H9 (cell line): ENCODE measurements around the gene MAD1L1. TPM values are rescaled to one million over a fixed set of nuclear protein-coding genes. Genes with fewer than 3 reads are reported as not detected.

ENCODE experiments used
- DNase-seq: peaks from one replicate; pipeline ENCODE4 v3.0.0-alpha.2; 2017
- H2AFZ ChIP-seq: one replicate; pipeline ENCODE4 v1.6.1; 2013; ENCODE audit warnings: mild to moderate bottlenecking, low read length, control low read depth, moderate library complexity
- H2AK5ac ChIP-seq: 2 replicates; pipeline ENCODE4 v1.6.1; 2013; ENCODE audit warnings: low read length, control low read depth, mixed read lengths; ENCODE audit not compliant: insufficient read length
- H2BK120ac ChIP-seq: one replicate; pipeline ENCODE4 v1.6.1; 2013; ENCODE audit warnings: low read depth, mild to moderate bottlenecking, low read length, control low read depth, inconsistent platforms; ENCODE audit not compliant: poor library complexity, severe bottlenecking
- H2BK12ac ChIP-seq: 2 replicates; pipeline ENCODE4 v1.6.1; 2013; ENCODE audit warnings: low read length, control low read depth, mixed read lengths, low read depth; ENCODE audit not compliant: insufficient read length
- H2BK15ac ChIP-seq: 2 replicates; pipeline ENCODE4 v1.6.1; 2013; ENCODE audit warnings: low read depth, low read length, control low read depth
- H2BK20ac ChIP-seq: one replicate; pipeline ENCODE4 v1.6.1; 2013; ENCODE audit warnings: low read depth, mild to moderate bottlenecking, low read length, control low read depth, inconsistent platforms; ENCODE audit not compliant: poor library complexity, severe bottlenecking
- H2BK5ac ChIP-seq: 2 replicates; pipeline ENCODE4 v1.6.1; 2013; ENCODE audit warnings: low read length, control low read depth, mixed read lengths; ENCODE audit not compliant: insufficient read length
- H3K14ac ChIP-seq: 2 replicates; pipeline ENCODE4 v1.6.1; 2013; ENCODE audit warnings: low read length, control low read depth; ENCODE audit not compliant: insufficient read depth
- H3K18ac ChIP-seq: 2 replicates; pipeline ENCODE4 v1.6.1; 2013; ENCODE audit warnings: low read depth, mild to moderate bottlenecking, mixed read lengths, low read length, control low read depth; ENCODE audit not compliant: insufficient read length
- H3K23ac ChIP-seq: 2 replicates; pipeline ENCODE4 v1.6.1; 2013; ENCODE audit warnings: low read length, control low read depth, mixed read lengths, low read depth; ENCODE audit not compliant: insufficient read length
- H3K23me2 ChIP-seq: 2 replicates; pipeline ENCODE4 v1.6.1; 2013; ENCODE audit warnings: low read depth, mild to moderate bottlenecking, mixed read lengths, low read length, control low read depth; ENCODE audit not compliant: insufficient read length, poor library complexity, severe bottlenecking
- H3K27ac ChIP-seq: 2 replicates; pipeline ENCODE4 v1.5.1; 2013; ENCODE audit warnings: low read length, control low read depth, mixed read lengths, low read depth; ENCODE audit not compliant: insufficient read length
- H3K27me3 ChIP-seq: 2 replicates; pipeline ENCODE4 v1.6.1; 2013; ENCODE audit warnings: low read length, control low read depth, inconsistent platforms; ENCODE audit not compliant: insufficient read depth
- H3K4ac ChIP-seq: 2 replicates; pipeline ENCODE4 v1.6.1; 2013; ENCODE audit warnings: low read depth, mild to moderate bottlenecking, control low read depth, inconsistent platforms, low read length, moderate library complexity
- H3K4me1 ChIP-seq: 2 replicates; pipeline ENCODE4 v1.6.1; 2013; ENCODE audit warnings: low read length, control low read depth, inconsistent platforms; ENCODE audit not compliant: insufficient read depth
- H3K4me2 ChIP-seq: 2 replicates; pipeline ENCODE4 v1.6.1; 2013; ENCODE audit warnings: low read length, control low read depth, mixed read lengths; ENCODE audit not compliant: insufficient read length, insufficient read depth
- H3K56ac ChIP-seq: 2 replicates; pipeline ENCODE4 v1.6.1; 2013; ENCODE audit warnings: low read depth, mild to moderate bottlenecking, mixed read lengths, low read length, control low read depth; ENCODE audit not compliant: insufficient read length
- H3K79me1 ChIP-seq: 2 replicates; pipeline ENCODE4 v1.6.1; 2013; ENCODE audit warnings: low read depth, mild to moderate bottlenecking, moderate library complexity, low read length, control low read depth, inconsistent platforms; ENCODE audit not compliant: insufficient read depth, poor library complexity, severe bottlenecking
- H3K79me2 ChIP-seq: 2 replicates; pipeline ENCODE4 v1.6.1; 2013; ENCODE audit warnings: low read length, control low read depth, inconsistent platforms; ENCODE audit not compliant: insufficient read depth
- H3K9ac ChIP-seq: 2 replicates; pipeline ENCODE4 v1.6.1; 2013; ENCODE audit warnings: low read length, control low read depth, mixed read lengths; ENCODE audit not compliant: insufficient read length; ENCODE audit errors: extremely low read depth
- H3K9me3 ChIP-seq: one replicate; pipeline ENCODE4 v1.6.1; 2013; ENCODE audit warnings: low read depth, low read length, inconsistent platforms; ENCODE audit not compliant: control insufficient read depth
- H3T11ph ChIP-seq: one replicate; pipeline ENCODE4 v1.6.1; 2013; ENCODE audit warnings: mild to moderate bottlenecking, low read length, control low read depth, inconsistent platforms
- H4K20me1 ChIP-seq: one replicate; pipeline ENCODE4 v1.6.1; 2013; ENCODE audit not compliant: control insufficient read depth, insufficient read length, insufficient read depth
- H4K5ac ChIP-seq: 2 replicates; pipeline ENCODE4 v1.6.1; 2013; ENCODE audit warnings: low read depth, mild to moderate bottlenecking, mixed read lengths, low read length, control low read depth; ENCODE audit not compliant: insufficient read length
- H4K8ac ChIP-seq: replicated peaks from 2 replicates; pipeline ENCODE4 v1.6.1; 2013; ENCODE audit warnings: low read length, control low read depth, mixed read lengths, low read depth; ENCODE audit not compliant: insufficient read length
- H4K91ac ChIP-seq: 2 replicates; pipeline ENCODE4 v1.6.1; 2013; ENCODE audit warnings: low read depth, mild to moderate bottlenecking, moderate library complexity, mixed read lengths, low read length, control low read depth; ENCODE audit not compliant: insufficient read length
- H3K27ac Mint-ChIP-seq, 3 experiments: 2 replicates in 2 of 3; 3 replicates in 1 of 3; pipeline ENCODE4 v1.8.0; 2020 to 2021; ENCODE audit warnings: mixed read lengths in 3 of 3, mild to moderate bottlenecking in 1 of 3, moderate library complexity in 1 of 3
- H3K27me3 Mint-ChIP-seq: 2 replicates; pipeline ENCODE4 v1.8.0; 2021; ENCODE audit warnings: low read depth, mild to moderate bottlenecking, moderate library complexity, mixed read lengths
- H3K36me3 Mint-ChIP-seq, 3 experiments: 2 replicates in 2 of 3; 3 replicates in 1 of 3; pipeline ENCODE4 v1.8.0; 2020 to 2021; ENCODE audit warnings: low read depth in 3 of 3, mixed read lengths in 3 of 3; ENCODE audit not compliant: insufficient read depth in 1 of 3
- H3K4me1 Mint-ChIP-seq, 2 experiments: 2 replicates each; pipeline ENCODE4 v1.8.0; 2020; ENCODE audit warnings: mixed read lengths in 2 of 2
- H3K4me3 Mint-ChIP-seq, 2 experiments: 2 replicates in 1 of 2; 3 replicates in 1 of 2; pipeline ENCODE4 v1.8.0; 2020 to 2021; ENCODE audit warnings: mild to moderate bottlenecking in 2 of 2, mixed read lengths in 2 of 2, moderate library complexity in 1 of 2
- H3K9me3 Mint-ChIP-seq, 2 experiments: 2 replicates in 1 of 2; 3 replicates in 1 of 2; pipeline ENCODE4 v1.8.0; 2020; ENCODE audit warnings: mild to moderate bottlenecking in 2 of 2, mixed read lengths in 2 of 2, moderate library complexity in 1 of 2
- CTCF ChIP-seq: fragments of 200-600 bp; sonication (generic); conservative IDR thresholded peaks from 3 replicates; pipeline ENCODE4 v1.8.0; 2021; ENCODE audit warnings: antibody characterized with exemption, mild to moderate bottlenecking
- WGBS: extraction: QIAGEN DNeasy Blood & Tissue Kit; methylation state at CpG from one replicate; pipeline ENCODE4 v1.1.7; 2013; ENCODE audit warnings: missing lambda C conversion rate, low lambda C conversion rate, mixed read lengths; ENCODE audit not compliant: insufficient read length; ENCODE audit errors: extremely low coverage; 5-methylcytosine and 5-hydroxymethylcytosine counted together
- total RNA-seq: library from RNA; stranded (reverse); gene quantifications from 2 replicates; pipeline ENCODE4 v1.2.1, GENCODE V29; 2021

The MAD1L1 gene
- total RNA-seq, 1 experiment from 2014 or later: 39.0 TPM

DNA sequence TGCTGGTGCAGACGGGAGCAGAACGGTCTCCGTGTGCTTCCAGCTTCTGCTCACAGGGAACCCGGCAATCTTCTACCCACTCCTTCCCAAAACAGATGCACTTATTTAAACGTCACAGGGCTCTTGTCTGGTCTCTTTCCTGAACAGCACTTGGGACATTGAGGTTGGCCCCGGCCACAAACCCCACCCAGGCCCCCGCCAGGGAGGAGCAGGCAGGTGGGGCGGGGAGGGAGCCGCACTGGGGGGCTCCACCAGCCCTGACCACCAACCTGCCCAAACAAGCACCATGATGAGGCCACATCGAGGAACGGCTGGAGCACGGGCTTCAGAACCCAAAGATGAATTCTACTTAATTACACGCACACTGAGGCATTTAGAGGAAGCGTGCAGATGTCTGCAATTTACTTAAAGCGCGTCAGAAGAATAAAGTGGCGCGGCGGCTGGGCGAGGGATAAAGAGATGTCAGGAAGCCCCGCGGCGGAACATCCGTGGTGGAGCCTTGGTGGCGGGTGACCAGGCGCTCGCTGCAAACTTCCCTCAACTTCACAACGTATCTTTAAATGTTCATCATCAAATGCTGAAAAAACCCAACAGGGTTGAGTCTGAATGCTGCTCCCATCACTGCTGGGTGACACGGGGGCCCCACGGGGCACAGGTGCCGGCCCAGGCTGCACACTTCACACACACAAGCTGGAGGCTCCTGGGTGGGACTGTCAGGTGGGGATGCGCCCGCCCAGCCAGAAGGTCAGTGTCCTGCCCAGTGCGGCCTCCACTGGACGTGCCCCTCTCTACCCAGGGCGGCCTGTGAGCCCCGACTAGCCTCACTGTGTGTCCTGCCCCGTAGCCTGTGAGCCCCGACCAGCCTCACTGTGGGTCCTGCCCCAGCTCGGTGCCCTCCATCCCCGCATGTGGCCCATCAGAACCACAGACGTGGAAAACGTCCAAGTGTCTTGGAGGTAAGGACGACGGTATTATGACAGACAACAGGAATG lies 279.2 kb downstream of the MAD1L1 start:
- H3K9ac ChIP-seq: no peak overlapping the region
- no peaks in the 10 kb centered on the region for H3K23me2 ChIP-seq
- H3K27ac ChIP-seq: no peak overlapping the region
- H3K56ac ChIP-seq: no peak overlapping the region
- Mint-ChIP-seq H3K4me1 (peaks cover 0 to 2% of the 10 kb centered on the region in 2 experiments; a peak in 1 of 4 replicates), H3K4me3 (no peak overlapping the region), H3K9me3 (no peaks in the 10 kb centered on the region), H3K36me3 (peaks cover 0 to 4% (median 2%) of the 10 kb centered on the region in 3 experiments; a peak in 4 of 7 replicates), H3K27ac (peak overlapping the region in 1 of 3 experiments; percentile 28; a peak in 1 of 7 replicates), H3K27me3 (no peaks in the 10 kb centered on the region)
- no peak overlapping the region for H4K8ac ChIP-seq
- no peak overlapping the region for H4K5ac ChIP-seq
- no peak overlapping the region for H2BK20ac ChIP-seq
- no peak overlapping the region for H2AFZ ChIP-seq
- no peak overlapping the region for H3K4ac ChIP-seq
- no peaks in the 10 kb centered on the region for H3K79me1 ChIP-seq
- H3K14ac ChIP-seq: no peak overlapping the region
- H2BK5ac ChIP-seq: no peak overlapping the region
- no peak overlapping the region for H3T11ph ChIP-seq
- no peak overlapping the region for H3K23ac ChIP-seq
- H3K9me3 ChIP-seq: no peaks in the 10 kb centered on the region
- WGBS: no CpG with 5 or more reads among the region's 45 CpGs
- no peaks in the 10 kb centered on the region for H3K4me1 ChIP-seq
- no peaks in the 10 kb centered on the region for H3K27me3 ChIP-seq
- H3K18ac ChIP-seq: no peak overlapping the region
- DNase-seq: no peak
- H3K79me2 ChIP-seq: no peaks in the 10 kb centered on the region
- no peak for TF ChIP-seq CTCF
- H4K91ac ChIP-seq: no peak overlapping the region
- no peak overlapping the region for H2BK12ac ChIP-seq
- no peak overlapping the region for H2BK15ac ChIP-seq
- no peak overlapping the region for H3K4me2 ChIP-seq
- H2BK120ac ChIP-seq: no peak overlapping the region
- H2AK5ac ChIP-seq: no peak overlapping the region
- H4K20me1 ChIP-seq: no peaks in the 10 kb centered on the region
